HepG2 (cell line): ENCODE data around the gene LY6G5B. TPM values are rescaled to one million over a fixed set of nuclear protein-coding genes. Genes with fewer than 3 reads are reported as not detected.
A peak's percentile ranks its signal among the peaks of the same experiment; 100 is the strongest.

Source experiments
- FOSL2 ChIP-seq: sonication (generic); formaldehyde crosslinking; IDR thresholded peaks from 2 replicates; pipeline ENCODE4 v1.4.0; 2020; ENCODE audit warnings: missing genetic modification reagents
- FOXO1 ChIP-seq: sonication (generic); formaldehyde crosslinking; IDR thresholded peaks from 2 replicates; pipeline ENCODE4 v1.4.0; 2020; ENCODE audit warnings: missing genetic modification reagents
- GZF1 ChIP-seq: sonication (generic); formaldehyde crosslinking; IDR thresholded peaks from 2 replicates; pipeline ENCODE4 v1.5.1; 2020; ENCODE audit warnings: mild to moderate bottlenecking, missing genetic modification reagents
- HOXA9 ChIP-seq: sonication (generic); formaldehyde crosslinking; IDR thresholded peaks from 2 replicates; pipeline ENCODE4 v1.8.1; 2022; ENCODE audit warnings: missing genetic modification reagents, mild to moderate bottlenecking, moderate library complexity, borderline replicate concordance
- JUND ChIP-seq: sonication (generic); formaldehyde crosslinking; IDR thresholded peaks from 2 replicates; pipeline ENCODE4 v1.8.0; 2022; ENCODE audit warnings: mild to moderate bottlenecking, missing genetic modification reagents
- KMT2A ChIP-seq: sonication (generic); formaldehyde crosslinking; IDR thresholded peaks from 2 replicates; pipeline ENCODE4 v1.4.0; 2020; ENCODE audit warnings: missing genetic modification reagents
- NR2C2 ChIP-seq: sonication (generic); formaldehyde crosslinking; IDR thresholded peaks from 2 replicates; pipeline ENCODE4 v1.4.0; 2020; ENCODE audit warnings: missing genetic modification reagents, mild to moderate bottlenecking, moderate library complexity, borderline replicate concordance
- PHF8 ChIP-seq: sonication (generic); formaldehyde crosslinking; IDR thresholded peaks from 2 replicates; pipeline ENCODE4 v1.5.0; 2020; ENCODE audit warnings: missing genetic modification reagents
- RELA ChIP-seq: sonication (generic); formaldehyde crosslinking; IDR thresholded peaks from 2 replicates; pipeline ENCODE4 v1.4.0; 2020; ENCODE audit warnings: missing genetic modification reagents
- RXRA ChIP-seq: sonication (generic); formaldehyde crosslinking; IDR thresholded peaks from 2 replicates; pipeline ENCODE4 v1.5.1; 2020; ENCODE audit warnings: missing genetic modification reagents
- SMARCC2 ChIP-seq: fragments of 450-650 bp; IDR thresholded peaks from 2 replicates; pipeline ENCODE4 v1.6.1; 2017; ENCODE audit warnings: antibody characterized with exemption, mild to moderate bottlenecking
- SRSF1 ChIP-seq: fragments of 200-400 bp; formaldehyde crosslinking; optimal IDR thresholded peaks from 2 replicates; pipeline ENCODE3; 2017; ENCODE audit warnings: mild to moderate bottlenecking, low read depth, low read length, moderate library complexity
- SRY ChIP-seq: sonication (generic); formaldehyde crosslinking; IDR thresholded peaks from 2 replicates; pipeline ENCODE4 v1.8.0; 2022; ENCODE audit warnings: mild to moderate bottlenecking, missing genetic modification reagents
- TOE1 ChIP-seq: sonication (generic); formaldehyde crosslinking; IDR thresholded peaks from 2 replicates; pipeline ENCODE4 v1.4.0; 2020; ENCODE audit warnings: mild to moderate bottlenecking, missing genetic modification reagents
- TOPORS ChIP-seq: sonication (generic); formaldehyde crosslinking; IDR thresholded peaks from 2 replicates; pipeline ENCODE4 v1.8.0; 2023; ENCODE audit warnings: mild to moderate bottlenecking, missing genetic modification reagents
- TP53 ChIP-seq: sonication (generic); formaldehyde crosslinking; conservative IDR thresholded peaks from 2 replicates; pipeline ENCODE4 v1.4.0; 2020; ENCODE audit warnings: missing genetic modification reagents
- TRIM24 ChIP-seq: sonication (generic); formaldehyde crosslinking; IDR thresholded peaks from 2 replicates; pipeline ENCODE4 v1.8.0; 2022; ENCODE audit warnings: mild to moderate bottlenecking, missing genetic modification reagents
- ZBTB7A ChIP-seq: sonication (generic); formaldehyde crosslinking; IDR thresholded peaks from 2 replicates; pipeline ENCODE4 v1.8.0; 2022; ENCODE audit warnings: mild to moderate bottlenecking, missing genetic modification reagents
- ZNF496 ChIP-seq: sonication (generic); formaldehyde crosslinking; IDR thresholded peaks from 2 replicates; pipeline ENCODE4 v1.8.1; 2023; ENCODE audit warnings: mild to moderate bottlenecking, moderate library complexity, missing genetic modification reagents; ENCODE audit not compliant: insufficient replicate concordance
- ZNF546 ChIP-seq: sonication (generic); formaldehyde crosslinking; conservative IDR thresholded peaks from 2 replicates; pipeline ENCODE4 v1.8.1; 2023; ENCODE audit warnings: mild to moderate bottlenecking, missing genetic modification reagents
- ZNF776 ChIP-seq: sonication (generic); formaldehyde crosslinking; IDR thresholded peaks from 2 replicates; pipeline ENCODE4 v1.4.0; 2020; ENCODE audit warnings: mild to moderate bottlenecking, missing genetic modification reagents
- polyA plus RNA-seq, 8 experiments: library from polyadenylated mRNA; depleted of rRNA in 3 of 8; stranded (reverse) in 7 of 8; unstranded in 1 of 8; fragments of >200 nt; fragmentation: Illumina TruSeq in 4 of 8; extraction: Trizol in 4 of 8; gene quantifications; 2 replicates each; pipeline versions ENCODE4 v1.2.1 to v1.2.3, GENCODE V29; 2011 to 2016; ENCODE audit warnings: low read depth in 4 of 8, missing spikeins in 1 of 8, mixed read lengths in 1 of 8; ENCODE audit not compliant: insufficient read depth in 1 of 8
- total RNA-seq, 5 experiments: library from RNA; depleted of rRNA; stranded (reverse); fragments of >200 nt; fragmentation: Illumina TruSeq; extraction: Trizol; gene quantifications; 2 replicates each; pipeline ENCODE4 v1.2.3, GENCODE V29; 2016; ENCODE audit warnings: low read depth in 1 of 5
- TF ChIP-seq, protein P1 (sequence below): sonication (generic); formaldehyde crosslinking; IDR thresholded peaks from 2 replicates; pipeline ENCODE4 v1.8.0; 2022; ENCODE audit warnings: mild to moderate bottlenecking, missing genetic modification reagents
- TF ChIP-seq, protein P2 (sequence below): sonication (generic); formaldehyde crosslinking; IDR thresholded peaks from 2 replicates; pipeline ENCODE4 v1.5.0; 2020; ENCODE audit warnings: missing genetic modification reagents
- TF ChIP-seq, protein P3 (sequence below): sonication (generic); formaldehyde crosslinking; conservative IDR thresholded peaks from 2 replicates; pipeline ENCODE4 v1.8.0; 2022; ENCODE audit warnings: low read depth, missing genetic modification reagents
- TF ChIP-seq, protein P4 (sequence below): sonication (generic); formaldehyde crosslinking; IDR thresholded peaks from 2 replicates; pipeline ENCODE4 v1.4.0; 2020; ENCODE audit warnings: mild to moderate bottlenecking, missing genetic modification reagents

The LY6G5B gene
- total and polyA plus RNA-seq, 2 of the 13 experiments (the other 11 are each of a cell fraction or from before 2014, with no cell fraction given) = 7.8 to 15.7 TPM

DNA sequence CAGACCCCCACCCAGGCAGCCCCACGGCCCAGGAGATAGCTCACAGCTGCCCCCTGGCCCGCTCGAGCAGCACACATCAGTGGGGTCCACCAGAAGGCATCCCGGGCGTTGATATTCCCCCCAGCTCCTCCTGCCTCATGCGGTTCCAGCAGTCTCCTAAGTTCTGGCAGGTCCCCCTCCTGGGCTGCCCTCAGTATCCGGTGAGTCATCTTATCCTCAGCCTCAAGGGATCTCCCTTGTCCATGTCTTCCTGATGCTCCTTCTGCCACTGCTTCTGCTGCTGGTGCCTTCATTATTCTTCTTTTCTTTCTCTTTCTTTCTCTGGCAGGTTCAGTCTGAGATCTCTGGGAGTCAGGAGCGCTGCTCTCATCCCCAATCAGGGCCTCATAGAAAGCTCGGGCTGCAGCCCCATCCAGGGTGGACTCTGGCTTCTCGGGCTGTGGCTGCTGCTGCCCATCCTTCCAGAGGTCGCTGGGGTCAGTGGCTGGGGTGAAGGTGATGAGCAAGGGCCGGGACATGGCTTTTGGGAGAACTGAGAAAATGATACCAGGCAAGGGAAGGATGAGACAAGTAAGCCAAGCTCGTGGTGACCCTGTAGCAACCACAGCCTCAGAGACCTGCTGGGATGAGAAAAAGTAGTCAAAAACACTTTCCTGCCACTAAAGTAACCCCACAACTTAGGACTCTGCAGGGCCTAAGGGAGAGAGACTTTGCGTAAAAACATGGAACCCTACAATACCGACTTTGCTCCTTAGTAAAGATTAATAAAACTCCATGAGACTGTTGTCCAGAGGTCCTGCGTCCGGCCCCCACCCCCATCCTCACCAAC, 5.6 kb upstream of the LY6G5B start (continued):
- TF ChIP-seq HOXA9 (CRISPR knock-in tag) (no peak), RXRA (CRISPR knock-in tag) (no peak), JUND (no peak), TOE1 (CRISPR knock-in tag) (no peak), ZNF546 (CRISPR knock-in tag) (no peak; the same call in 1 of the 2 replicates), TP53 (CRISPR knock-in tag) (peak; percentile 83; the same call in 1 of the 2 replicates), SRSF1 (no peak), FOXO1 (CRISPR knock-in tag) (no peak), TRIM24 (CRISPR knock-in tag) (no peak), FOSL2 (CRISPR knock-in tag) (peak; percentile 78), TOPORS (CRISPR knock-in tag) (no peak), PHF8 (CRISPR knock-in tag) (no peak), NR2C2 (CRISPR knock-in tag) (no peak), ZNF496 (CRISPR knock-in tag) (no peak), GZF1 (no peak), ZNF776 (0 out of 2 replicates have a peak, but pooled peaks have one; percentile 17), KMT2A (no peak), ZBTB7A (CRISPR knock-in tag) (no peak), SMARCC2 (no peak), RELA (CRISPR knock-in tag) (no peak), SRY (CRISPR knock-in tag) (0 out of 2 replicates have a peak, but pooled peaks have one; percentile 28)
- TF ChIP-seq, protein P1, sequence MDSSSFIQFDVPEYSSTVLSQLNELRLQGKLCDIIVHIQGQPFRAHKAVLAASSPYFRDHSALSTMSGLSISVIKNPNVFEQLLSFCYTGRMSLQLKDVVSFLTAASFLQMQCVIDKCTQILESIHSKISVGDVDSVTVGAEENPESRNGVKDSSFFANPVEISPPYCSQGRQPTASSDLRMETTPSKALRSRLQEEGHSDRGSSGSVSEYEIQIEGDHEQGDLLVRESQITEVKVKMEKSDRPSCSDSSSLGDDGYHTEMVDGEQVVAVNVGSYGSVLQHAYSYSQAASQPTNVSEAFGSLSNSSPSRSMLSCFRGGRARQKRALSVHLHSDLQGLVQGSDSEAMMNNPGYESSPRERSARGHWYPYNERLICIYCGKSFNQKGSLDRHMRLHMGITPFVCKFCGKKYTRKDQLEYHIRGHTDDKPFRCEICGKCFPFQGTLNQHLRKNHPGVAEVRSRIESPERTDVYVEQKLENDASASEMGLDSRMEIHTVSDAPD (CRISPR knock-in tag) = no peak
- TF ChIP-seq, protein P2, sequence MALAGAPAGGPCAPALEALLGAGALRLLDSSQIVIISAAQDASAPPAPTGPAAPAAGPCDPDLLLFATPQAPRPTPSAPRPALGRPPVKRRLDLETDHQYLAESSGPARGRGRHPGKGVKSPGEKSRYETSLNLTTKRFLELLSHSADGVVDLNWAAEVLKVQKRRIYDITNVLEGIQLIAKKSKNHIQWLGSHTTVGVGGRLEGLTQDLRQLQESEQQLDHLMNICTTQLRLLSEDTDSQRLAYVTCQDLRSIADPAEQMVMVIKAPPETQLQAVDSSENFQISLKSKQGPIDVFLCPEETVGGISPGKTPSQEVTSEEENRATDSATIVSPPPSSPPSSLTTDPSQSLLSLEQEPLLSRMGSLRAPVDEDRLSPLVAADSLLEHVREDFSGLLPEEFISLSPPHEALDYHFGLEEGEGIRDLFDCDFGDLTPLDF (CRISPR knock-in tag) = no peak
- TF ChIP-seq, protein P3, sequence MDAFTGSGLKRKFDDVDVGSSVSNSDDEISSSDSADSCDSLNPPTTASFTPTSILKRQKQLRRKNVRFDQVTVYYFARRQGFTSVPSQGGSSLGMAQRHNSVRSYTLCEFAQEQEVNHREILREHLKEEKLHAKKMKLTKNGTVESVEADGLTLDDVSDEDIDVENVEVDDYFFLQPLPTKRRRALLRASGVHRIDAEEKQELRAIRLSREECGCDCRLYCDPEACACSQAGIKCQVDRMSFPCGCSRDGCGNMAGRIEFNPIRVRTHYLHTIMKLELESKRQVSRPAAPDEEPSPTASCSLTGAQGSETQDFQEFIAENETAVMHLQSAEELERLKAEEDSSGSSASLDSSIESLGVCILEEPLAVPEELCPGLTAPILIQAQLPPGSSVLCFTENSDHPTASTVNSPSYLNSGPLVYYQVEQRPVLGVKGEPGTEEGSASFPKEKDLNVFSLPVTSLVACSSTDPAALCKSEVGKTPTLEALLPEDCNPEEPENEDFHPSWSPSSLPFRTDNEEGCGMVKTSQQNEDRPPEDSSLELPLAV (CRISPR knock-in tag) = no peak
- TF ChIP-seq, protein P4, sequence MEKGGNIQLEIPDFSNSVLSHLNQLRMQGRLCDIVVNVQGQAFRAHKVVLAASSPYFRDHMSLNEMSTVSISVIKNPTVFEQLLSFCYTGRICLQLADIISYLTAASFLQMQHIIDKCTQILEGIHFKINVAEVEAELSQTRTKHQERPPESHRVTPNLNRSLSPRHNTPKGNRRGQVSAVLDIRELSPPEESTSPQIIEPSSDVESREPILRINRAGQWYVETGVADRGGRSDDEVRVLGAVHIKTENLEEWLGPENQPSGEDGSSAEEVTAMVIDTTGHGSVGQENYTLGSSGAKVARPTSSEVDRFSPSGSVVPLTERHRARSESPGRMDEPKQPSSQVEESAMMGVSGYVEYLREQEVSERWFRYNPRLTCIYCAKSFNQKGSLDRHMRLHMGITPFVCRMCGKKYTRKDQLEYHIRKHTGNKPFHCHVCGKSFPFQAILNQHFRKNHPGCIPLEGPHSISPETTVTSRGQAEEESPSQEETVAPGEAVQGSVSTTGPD = no peak
